ENCODE results near the gene SPATA3.

DNA sequence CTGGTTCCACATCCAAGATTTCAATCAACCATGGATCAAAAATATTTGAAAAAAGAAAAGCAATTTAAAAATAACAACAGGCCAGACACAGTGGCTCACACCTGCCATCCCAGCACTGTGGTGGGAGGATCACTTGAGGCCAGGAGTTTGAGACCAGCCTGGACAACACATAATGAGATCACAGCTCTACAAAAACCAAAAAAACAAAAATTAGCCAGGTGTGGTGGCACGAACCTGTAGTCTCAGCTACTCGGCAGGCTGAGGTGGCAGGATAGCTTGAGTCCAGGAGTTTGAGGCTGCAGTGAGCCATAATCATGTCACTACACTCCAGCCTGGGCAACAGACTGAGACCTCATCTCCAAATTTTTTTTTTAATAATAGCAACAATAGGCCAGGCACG is 13.4 kb upstream of the SPATA3 start:
- TF ChIP-seq TCF12 (IDR thresholded peaks at IDR 0.05; ENCODE audit: low read depth) = no peak
- TF ChIP-seq, protein P1, sequence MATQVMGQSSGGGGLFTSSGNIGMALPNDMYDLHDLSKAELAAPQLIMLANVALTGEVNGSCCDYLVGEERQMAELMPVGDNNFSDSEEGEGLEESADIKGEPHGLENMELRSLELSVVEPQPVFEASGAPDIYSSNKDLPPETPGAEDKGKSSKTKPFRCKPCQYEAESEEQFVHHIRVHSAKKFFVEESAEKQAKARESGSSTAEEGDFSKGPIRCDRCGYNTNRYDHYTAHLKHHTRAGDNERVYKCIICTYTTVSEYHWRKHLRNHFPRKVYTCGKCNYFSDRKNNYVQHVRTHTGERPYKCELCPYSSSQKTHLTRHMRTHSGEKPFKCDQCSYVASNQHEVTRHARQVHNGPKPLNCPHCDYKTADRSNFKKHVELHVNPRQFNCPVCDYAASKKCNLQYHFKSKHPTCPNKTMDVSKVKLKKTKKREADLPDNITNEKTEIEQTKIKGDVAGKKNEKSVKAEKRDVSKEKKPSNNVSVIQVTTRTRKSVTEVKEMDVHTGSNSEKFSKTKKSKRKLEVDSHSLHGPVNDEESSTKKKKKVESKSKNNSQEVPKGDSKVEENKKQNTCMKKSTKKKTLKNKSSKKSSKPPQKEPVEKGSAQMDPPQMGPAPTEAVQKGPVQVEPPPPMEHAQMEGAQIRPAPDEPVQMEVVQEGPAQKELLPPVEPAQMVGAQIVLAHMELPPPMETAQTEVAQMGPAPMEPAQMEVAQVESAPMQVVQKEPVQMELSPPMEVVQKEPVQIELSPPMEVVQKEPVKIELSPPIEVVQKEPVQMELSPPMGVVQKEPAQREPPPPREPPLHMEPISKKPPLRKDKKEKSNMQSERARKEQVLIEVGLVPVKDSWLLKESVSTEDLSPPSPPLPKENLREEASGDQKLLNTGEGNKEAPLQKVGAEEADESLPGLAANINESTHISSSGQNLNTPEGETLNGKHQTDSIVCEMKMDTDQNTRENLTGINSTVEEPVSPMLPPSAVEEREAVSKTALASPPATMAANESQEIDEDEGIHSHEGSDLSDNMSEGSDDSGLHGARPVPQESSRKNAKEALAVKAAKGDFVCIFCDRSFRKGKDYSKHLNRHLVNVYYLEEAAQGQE (IDR thresholded peaks at IDR 0.05; ENCODE audit: low read depth) = no peak
- TF ChIP-seq EP300 (IDR thresholded peaks at IDR 0.05; ENCODE audit: borderline replicate concordance) = no peak
